T-helper 2 cell (primary cell): ENCODE results near the gene TCEAL3.
"Not testable (repeated sequence)": the region's sequence is repeated elsewhere in the genome, so short reads cannot be mapped to it uniquely, and the experiment has no call there.

Experiments used
- DNase-seq, 5 experiments: peaks; one replicate each; pipeline versions ENCODE4 v3.0.0 to v3.0.0-alpha.2; 2012 to 2022

Gene TCEAL3

DNA sequence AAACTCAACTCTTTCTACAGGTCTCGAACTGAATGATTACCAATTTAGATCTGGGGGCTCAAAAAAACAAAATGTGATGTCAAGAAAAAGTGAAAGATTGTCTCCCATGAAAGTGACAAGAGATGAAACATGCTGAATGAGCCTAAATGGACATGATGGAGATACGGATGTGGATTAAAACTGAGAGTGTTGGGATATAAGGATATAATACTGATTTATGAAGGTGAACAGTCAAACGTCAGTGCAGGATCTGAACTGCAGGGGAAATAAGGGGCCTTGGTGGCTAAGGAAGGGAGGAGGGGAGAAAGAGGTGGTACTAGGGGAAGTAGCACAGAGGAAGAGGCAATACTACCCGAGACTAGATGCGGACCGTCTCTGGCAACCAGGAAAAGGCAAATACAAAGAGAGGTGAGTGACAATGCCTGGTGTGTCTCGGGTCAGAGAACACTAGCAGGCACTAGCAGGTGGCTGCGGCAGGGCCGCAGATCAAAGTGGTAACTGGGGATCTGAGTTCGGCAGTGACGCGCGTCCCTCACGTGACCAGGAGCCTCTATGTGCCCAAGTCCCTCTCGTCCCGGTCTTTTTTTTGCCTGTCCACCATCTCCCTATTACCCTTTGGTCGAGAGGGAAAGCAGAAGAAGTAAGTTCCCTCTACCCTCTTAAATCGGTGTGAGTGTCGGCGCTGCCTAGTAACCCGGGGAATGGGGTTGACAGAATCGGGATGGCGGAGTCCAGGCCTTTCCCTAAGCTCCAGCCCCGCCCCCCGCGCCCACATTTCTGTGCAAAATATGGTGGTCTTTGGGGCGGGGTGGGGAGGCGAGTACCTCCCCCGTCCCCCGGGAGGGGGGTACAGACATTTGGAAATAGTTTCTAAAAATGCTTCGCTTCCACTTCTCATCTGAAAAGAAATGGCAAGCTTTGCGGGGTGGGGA lies 20.9 kb downstream of the TCEAL3 start, which contains the start of gene TCEAL1:
TCEAL1 (plus strand) TSS at position 590 of the 932 bp plus-strand sequence. CDS start 942 bp downstream, outside the sequence.
- DNase-seq = peak in 3 of 5 experiments; percentile 22 to 56 (median 30)

- peak in 1 of 5 experiments; percentile 41 for DNase-seq
These were observed 21.8 kb downstream of the TCEAL3 start for GRCh38 chrX:103629318-103630170.

GRCh38 chrX:103630171-103630511 lies 22.4 kb downstream of the TCEAL3 start:
- DNase-seq = no peak

GRCh38 chrX:103631145-103631544 lies 23.4 kb downstream of the TCEAL3 start:
- DNase-seq = no peak

DNA sequence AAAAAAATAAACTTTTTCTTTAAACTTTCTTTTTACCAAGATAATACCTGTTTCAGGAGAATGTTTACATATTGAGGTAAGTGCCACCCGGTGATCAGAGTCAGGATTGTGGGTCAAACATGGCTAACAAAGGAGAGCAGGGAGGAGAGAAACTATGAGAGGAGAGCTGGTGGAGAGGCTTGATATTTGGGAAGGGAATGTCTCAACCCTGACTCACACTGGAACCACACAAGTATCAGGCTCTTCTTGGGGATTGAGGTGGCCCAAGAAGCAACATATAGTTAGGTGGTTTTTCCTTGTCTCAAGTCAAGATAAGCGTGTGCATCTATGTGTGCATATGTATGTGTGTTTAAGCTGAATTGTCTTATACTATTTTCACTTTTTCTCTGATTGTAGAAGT lies 27.7 kb downstream of the TCEAL3 start:
- DNase-seq = no peak

- DNase-seq = no peak
These were observed 30.0 kb downstream of the TCEAL3 start for GRCh38 chrX:103637604-103638338.

DNA sequence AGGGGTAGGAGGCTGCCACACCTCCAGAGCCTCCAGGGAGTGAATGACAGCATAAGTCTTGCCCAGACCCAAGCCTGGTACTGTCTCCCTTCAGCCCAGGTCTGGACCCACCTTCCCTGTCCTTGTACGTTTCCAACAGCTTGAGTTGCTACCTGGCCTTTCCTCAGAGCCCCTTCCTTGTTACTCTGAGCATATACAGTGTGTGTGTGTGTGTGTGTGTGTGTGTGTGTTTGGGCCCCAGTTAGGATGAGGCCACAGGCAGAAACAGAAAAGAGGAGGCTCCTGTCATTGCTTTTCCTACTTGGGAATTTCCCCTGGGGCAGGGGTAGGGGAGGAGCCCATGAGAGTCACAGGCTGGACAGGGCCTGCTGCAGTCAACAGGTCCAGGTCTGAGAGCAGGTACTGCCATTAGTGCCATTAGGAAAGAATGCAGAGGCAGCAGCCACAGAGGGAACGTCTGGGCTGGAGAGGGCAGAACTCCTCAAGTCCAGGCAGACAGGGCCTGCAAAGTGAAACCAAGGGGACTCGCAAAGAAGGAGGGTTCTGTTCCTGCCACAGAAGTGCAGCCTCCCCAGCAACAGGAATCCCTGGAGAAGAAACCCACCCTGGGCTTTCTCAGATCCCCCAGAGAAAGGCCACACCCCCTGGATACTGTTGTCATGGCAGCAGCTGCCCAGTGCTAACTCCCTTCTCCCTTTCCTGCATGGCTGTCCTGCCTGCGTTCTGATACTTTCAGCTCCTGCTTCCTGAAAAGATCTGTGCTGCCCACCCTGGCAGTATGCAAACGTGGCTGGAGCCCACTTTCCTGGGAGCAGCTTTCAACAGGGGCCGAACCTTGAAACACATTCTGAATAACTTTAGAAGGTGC lies 30.9 kb downstream of the TCEAL3 start:
- DNase-seq = not testable (repeated sequence)

- DNase-seq = no peak
These were observed 32.8 kb downstream of the TCEAL3 start for GRCh38 chrX:103640401-103641155.

DNA sequence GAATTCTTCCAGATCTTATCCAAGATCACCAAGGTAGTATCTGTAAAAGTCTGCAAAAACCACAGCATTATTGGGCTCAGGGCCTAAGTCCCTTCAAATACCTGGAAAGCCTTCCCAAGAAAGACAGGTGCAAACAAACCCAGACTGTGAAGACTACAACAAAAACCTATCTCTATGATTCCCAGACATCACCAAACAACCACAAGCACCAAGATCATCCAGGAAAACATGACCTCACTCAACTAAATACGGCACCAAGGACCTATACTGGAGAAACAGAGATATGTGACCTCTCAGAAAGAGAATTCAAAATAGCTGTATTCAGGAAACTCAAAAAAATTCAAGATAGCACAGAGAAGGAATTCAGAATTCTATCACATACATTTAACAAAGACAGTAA lies 36.4 kb downstream of the TCEAL3 start:
- DNase-seq = no peak

DNA sequence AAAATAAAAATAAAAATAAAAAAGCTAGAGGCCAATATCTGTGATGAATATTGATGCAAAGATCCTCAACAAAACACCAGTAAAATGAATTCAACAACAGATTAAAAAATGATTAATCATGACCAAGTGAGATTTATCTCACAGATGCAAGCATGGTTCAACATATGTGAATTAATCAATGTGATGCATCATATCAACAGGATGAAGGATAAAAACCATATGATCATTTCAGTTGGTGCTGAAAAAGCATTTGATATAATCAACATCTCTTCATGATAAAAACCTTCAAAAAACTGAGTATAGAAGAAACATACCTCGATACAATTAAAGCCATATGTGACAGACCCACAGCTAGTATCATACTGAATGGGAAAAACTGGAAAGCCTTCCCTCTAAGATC lies 39.9 kb downstream of the TCEAL3 start:
- DNase-seq = no peak

DNA sequence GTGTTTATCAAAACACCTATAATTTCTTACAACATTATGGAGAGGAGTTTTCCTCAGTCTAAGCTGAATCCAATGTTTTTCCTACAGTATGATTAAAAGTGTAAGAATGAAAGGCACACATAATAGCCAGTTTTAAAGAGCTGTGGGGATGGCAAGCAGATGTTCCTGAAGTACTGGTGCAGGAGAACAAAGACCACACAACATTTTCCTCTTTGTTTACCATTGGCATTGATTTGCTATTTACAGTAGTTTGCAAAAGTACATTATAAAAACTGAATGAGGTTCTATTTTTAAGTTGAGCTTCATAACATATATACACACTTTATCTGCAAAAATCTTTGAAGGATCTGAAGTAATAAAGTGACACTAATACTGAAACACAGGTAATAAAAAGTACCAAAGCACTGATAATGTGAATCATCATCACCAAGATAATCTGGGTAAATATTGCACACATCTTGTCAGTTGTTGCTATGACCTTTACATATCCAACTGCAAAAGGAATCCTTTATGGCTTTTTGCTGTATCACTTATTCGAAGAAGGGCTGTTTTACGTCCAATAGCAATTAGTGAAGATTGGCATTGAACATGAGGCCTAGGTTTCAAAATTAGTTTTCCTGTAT lies 43.5 kb downstream of the TCEAL3 start:
- DNase-seq = no peak

- DNase-seq = not testable (repeated sequence)
These were observed 47.7 kb downstream of the TCEAL3 start for GRCh38 chrX:103655230-103656000.

DNA sequence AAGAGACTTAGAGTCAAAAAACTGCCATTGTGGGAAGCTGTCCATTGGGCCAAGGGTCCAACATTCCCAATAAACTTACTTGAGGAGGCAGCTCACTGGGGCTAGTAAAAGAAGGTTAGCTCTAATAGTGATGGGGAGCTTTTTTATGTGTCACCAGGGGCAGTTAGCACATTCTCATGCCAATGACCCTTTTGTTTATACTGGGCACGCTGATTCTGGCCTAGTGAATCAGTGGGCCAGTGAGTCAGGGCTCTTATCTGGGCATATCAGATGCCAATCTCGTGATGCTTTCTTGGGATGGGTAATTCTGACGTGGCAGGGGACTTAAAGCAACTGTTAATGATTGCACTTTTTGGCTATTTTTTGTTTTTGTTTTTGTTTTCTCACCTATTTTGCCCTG lies 48.9 kb downstream of the TCEAL3 start:
- no peak for DNase-seq

DNA sequence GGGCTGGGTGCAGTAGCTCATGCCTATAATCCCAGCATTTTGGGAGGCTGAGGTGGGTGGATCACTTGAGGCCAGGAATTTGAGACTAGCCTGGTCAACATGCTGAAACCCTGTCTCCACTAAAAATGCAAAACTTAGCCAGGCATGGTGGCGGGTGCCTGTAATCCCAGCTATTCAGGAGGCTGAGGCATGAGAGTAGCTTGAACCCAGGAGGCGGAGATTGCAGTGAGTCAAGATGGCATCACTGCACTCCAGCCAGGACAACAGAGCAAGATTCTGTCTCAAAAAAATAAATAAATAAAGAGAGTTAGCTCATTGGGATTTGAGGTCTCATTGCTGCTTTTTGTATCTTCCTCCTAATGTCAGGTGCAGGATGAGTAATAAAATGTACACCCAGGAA lies 49.3 kb downstream of the TCEAL3 start:
- not testable (repeated sequence) for DNase-seq

DNA sequence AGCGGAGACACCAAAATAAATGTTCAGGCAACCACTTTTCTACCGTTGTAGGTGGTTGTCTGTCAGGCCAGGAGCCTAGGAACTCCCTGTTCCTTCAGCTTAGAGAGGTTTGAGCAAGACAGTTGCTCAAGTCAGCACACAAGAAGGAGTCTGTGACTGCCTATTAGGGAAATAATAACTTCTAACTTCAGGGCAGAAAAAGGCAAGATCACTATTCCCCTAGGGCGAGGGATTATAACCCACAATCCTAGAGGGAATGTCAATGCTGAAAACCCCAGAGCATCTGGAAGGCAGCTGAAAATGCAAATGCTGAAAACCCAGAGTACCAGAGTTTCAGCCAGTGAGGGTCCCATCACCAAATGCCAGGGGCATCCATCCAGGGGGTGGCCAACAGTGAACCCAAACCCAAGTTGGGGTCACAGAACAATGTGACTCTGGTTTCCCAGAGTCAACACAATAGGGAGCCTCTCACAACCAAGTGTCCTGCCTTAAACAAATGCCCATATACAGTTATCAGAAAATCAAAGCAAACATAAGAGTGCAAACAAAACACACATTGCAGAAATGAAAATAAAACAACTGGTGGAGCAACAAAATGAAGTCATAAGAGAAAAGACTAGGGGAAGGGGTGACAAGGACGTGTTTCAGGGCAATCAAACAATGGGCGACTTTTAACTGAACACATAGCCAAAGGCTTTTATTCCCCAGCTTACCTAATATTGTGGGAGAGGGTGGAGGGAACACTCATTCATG lies 51.1 kb downstream of the TCEAL3 start:
- DNase-seq = no peak

GRCh38 chrX:103659460-103659859 lies 51.7 kb downstream of the TCEAL3 start:
- not testable (repeated sequence) for DNase-seq
